Fibroblast of lung (primary cell): Measurements from ENCODE around the gene GATAD1. TPM values are rescaled to one million over a fixed set of nuclear protein-coding genes. Genes with fewer than 3 reads are reported as not detected.

Experiments
- DNase-seq, 2 donors: peaks; one replicate each; pipeline versions ENCODE4 v3.0.0 to v3.0.0-alpha.2; 2010; ENCODE audit warnings: low read depth in 2 of 2
- H2AFZ ChIP-seq: 2 replicates; pipeline ENCODE4 v1.5.1; 2012; ENCODE audit warnings: low read length, control low read depth, inconsistent platforms
- H3K27ac ChIP-seq: 2 replicates; pipeline ENCODE4 v1.5.1; 2011; ENCODE audit warnings: low read length, control low read depth; ENCODE audit not compliant: insufficient read depth
- H3K27me3 ChIP-seq: 2 replicates; pipeline ENCODE4 v1.5.1; 2011; ENCODE audit warnings: mild to moderate bottlenecking, low read length; ENCODE audit not compliant: control insufficient read depth, insufficient read depth
- H3K36me3 ChIP-seq: 2 replicates; pipeline ENCODE4 v1.5.1; 2011; ENCODE audit warnings: low read length; ENCODE audit not compliant: control insufficient read depth, insufficient read depth
- H3K4me1 ChIP-seq: 2 replicates; pipeline ENCODE4 v1.5.1; 2011; ENCODE audit warnings: low read length; ENCODE audit not compliant: control insufficient read depth, insufficient read depth; ENCODE audit errors: extremely low read depth
- H3K4me2 ChIP-seq: 2 replicates; pipeline ENCODE4 v1.5.1; 2011; ENCODE audit warnings: low read length, control low read depth; ENCODE audit not compliant: insufficient read depth; ENCODE audit errors: extremely low read depth
- H3K4me3 ChIP-seq, 4 experiments: fragments of 200-600 bp in 1 of 4; sonication (generic) in 1 of 4; replicated peaks in 1 of 4; 2 replicates each; pipeline ENCODE4 v1.5.1; 2011 to 2016; ENCODE audit warnings: low read length in 4 of 4, low read depth in 3 of 4, mild to moderate bottlenecking in 3 of 4, control low read depth in 2 of 4, inconsistent platforms in 1 of 4, mixed read lengths in 1 of 4; ENCODE audit not compliant: insufficient read depth in 1 of 4; ENCODE audit errors: control extremely low read depth in 1 of 4
- H3K79me2 ChIP-seq: 2 replicates; pipeline ENCODE4 v1.5.1; 2012; ENCODE audit warnings: mild to moderate bottlenecking, low read length, inconsistent platforms; ENCODE audit not compliant: control insufficient read depth, insufficient read depth
- H3K9ac ChIP-seq: 2 replicates; pipeline ENCODE4 v1.5.1; 2011; ENCODE audit warnings: mild to moderate bottlenecking, low read length, control low read depth; ENCODE audit not compliant: insufficient read depth
- H3K9me3 ChIP-seq: 2 replicates; pipeline ENCODE4 v1.5.1; 2012; ENCODE audit warnings: low read depth, low read length; ENCODE audit not compliant: control insufficient read depth, insufficient read depth
- H4K20me1 ChIP-seq: 2 replicates; pipeline ENCODE4 v1.5.1; 2011; ENCODE audit warnings: low read length; ENCODE audit not compliant: control insufficient read depth, insufficient read depth; ENCODE audit errors: extremely low read depth
- CTCF ChIP-seq, 2 donors: IDR thresholded peaks in 1 of 2; conservative IDR thresholded peaks in 1 of 2; 1 replicate in 1 of 2; 2 replicates in 1 of 2; pipeline ENCODE4 v1.5.1; 2011 to 2012; ENCODE audit warnings: low read length in 2 of 2, control low read depth in 1 of 2, inconsistent platforms in 1 of 2, low read depth in 1 of 2, mild to moderate bottlenecking in 1 of 2
- EZH2 ChIP-seq: IDR thresholded peaks from 2 replicates; pipeline ENCODE4 v1.5.1; 2012; ENCODE audit warnings: low read length, control low read depth, mild to moderate bottlenecking; ENCODE audit errors: missing control alignments
- polyA plus RNA-seq, 2 donors: library from polyadenylated mRNA; depleted of rRNA in 1 of 2; stranded (reverse) in 1 of 2; unstranded in 1 of 2; fragments of >200 nt; gene quantifications; 2 replicates each; pipeline ENCODE4 v1.2.1, GENCODE V29; 2011 to 2012; ENCODE audit warnings: missing spikeins in 1 of 2
- total RNA-seq: library from RNA; depleted of rRNA; stranded (reverse); fragments of >200 nt; gene quantifications from 2 replicates; pipeline ENCODE4 v1.2.1, GENCODE V29; 2014

Gene GATAD1
- total and polyA plus RNA-seq, 2 donors (not counting 1 experiment from before 2014, with no cell fraction given) = 32.1 to 32.4 TPM

- no peak overlapping the region for H3K9ac ChIP-seq
- peak in 1 of 2 donors; percentile 2 for DNase-seq
- H3K79me2 ChIP-seq = no peaks in the 10 kb centered on the region
- H2AFZ ChIP-seq = no peak overlapping the region
- no peaks in the 10 kb centered on the region for H3K27me3 ChIP-seq
- no peaks in the 10 kb centered on the region for H3K36me3 ChIP-seq
- no peaks in the 10 kb centered on the region for H4K20me1 ChIP-seq
- no peak overlapping the region for H3K4me2 ChIP-seq
- no peaks in the 10 kb centered on the region for H3K9me3 ChIP-seq
- TF ChIP-seq CTCF (conservative IDR thresholded peaks at IDR 0.05 in 1 of 2, IDR thresholded peaks at IDR 0.05 in 1 of 2; ENCODE audit: low read depth in 1 of 2, low read length in 2 of 2) = no peak
- no peak for TF ChIP-seq EZH2
- H3K4me3 ChIP-seq = no peak overlapping the region
- no peak overlapping the region for H3K27ac ChIP-seq
- no peaks in the 10 kb centered on the region for H3K4me1 ChIP-seq
Measured at GRCh38 chr7:92489634-92490033, 42.4 kb downstream of the GATAD1 start.

GRCh38 chr7:92496876-92497275 is 49.6 kb downstream of the GATAD1 start:
- no peak overlapping the region for H2AFZ ChIP-seq
- peak in 1 of 2 donors; percentile 41 for DNase-seq
- no peaks in the 10 kb centered on the region for H3K36me3 ChIP-seq
- no peaks in the 10 kb centered on the region for H4K20me1 ChIP-seq
- H3K4me2 ChIP-seq = no peak overlapping the region
- no peak overlapping the region for H3K27ac ChIP-seq
- no peaks in the 10 kb centered on the region for H3K79me2 ChIP-seq
- no peak overlapping the region for H3K9ac ChIP-seq
- no peak for TF ChIP-seq EZH2
- TF ChIP-seq CTCF (conservative IDR thresholded peaks at IDR 0.05 in 1 of 2, IDR thresholded peaks at IDR 0.05 in 1 of 2; ENCODE audit: low read depth in 1 of 2, low read length in 2 of 2) = no peak
- H3K4me3 ChIP-seq = no peak overlapping the region
- H3K4me1 ChIP-seq = no peaks in the 10 kb centered on the region
- no peaks in the 10 kb centered on the region for H3K27me3 ChIP-seq
- H3K9me3 ChIP-seq = no peaks in the 10 kb centered on the region

- no peaks in the 10 kb centered on the region for H3K36me3 ChIP-seq
- no peak overlapping the region for H3K4me3 ChIP-seq
- no peak overlapping the region for H2AFZ ChIP-seq
- H3K9ac ChIP-seq = no peak overlapping the region
- no peak for DNase-seq
- H4K20me1 ChIP-seq = no peaks in the 10 kb centered on the region
- H3K27ac ChIP-seq = no peak overlapping the region
- H3K9me3 ChIP-seq = no peaks in the 10 kb centered on the region
- no peaks in the 10 kb centered on the region for H3K27me3 ChIP-seq
- no peaks in the 10 kb centered on the region for H3K79me2 ChIP-seq
- TF ChIP-seq EZH2 = no peak
- TF ChIP-seq CTCF (conservative IDR thresholded peaks at IDR 0.05 in 1 of 2, IDR thresholded peaks at IDR 0.05 in 1 of 2; ENCODE audit: low read depth in 1 of 2, low read length in 2 of 2) = no peak
- H3K4me2 ChIP-seq = no peak overlapping the region
- no peaks in the 10 kb centered on the region for H3K4me1 ChIP-seq
Measured at GRCh38 chr7:92498557-92498956, 51.3 kb downstream of the GATAD1 start.
